Mesenchymal stem cell (in vitro differentiated cells and primary cell): ENCODE measurements around the gene MARK3.

Source experiments
- DNase-seq: peaks from one replicate; pipeline ENCODE4 v3.0.0-alpha.2; 2013
- H2AFZ ChIP-seq: one replicate; pipeline ENCODE4 v1.6.1; 2013; ENCODE audit warnings: low read depth, mild to moderate bottlenecking, control low read depth, inconsistent platforms, low read length, moderate library complexity
- H2AK5ac ChIP-seq: 2 replicates; pipeline ENCODE4 v1.6.1; 2013; ENCODE audit warnings: low read length, moderate library complexity, mild to moderate bottlenecking, inconsistent platforms; ENCODE audit not compliant: severe bottlenecking
- H2BK120ac ChIP-seq: one replicate; pipeline ENCODE4 v1.6.1; 2013; ENCODE audit warnings: low read depth, mild to moderate bottlenecking, inconsistent platforms, low read length, moderate library complexity
- H2BK12ac ChIP-seq, 2 experiments: one replicate each; pipeline ENCODE4 v1.6.1; 2013; ENCODE audit warnings: inconsistent platforms in 2 of 2, low read length in 2 of 2, mild to moderate bottlenecking in 2 of 2, moderate library complexity in 2 of 2, control low read depth in 1 of 2
- H2BK15ac ChIP-seq: one replicate; pipeline ENCODE4 v1.6.1; 2013; ENCODE audit warnings: mild to moderate bottlenecking, low read depth, inconsistent platforms; ENCODE audit not compliant: poor library complexity, severe bottlenecking
- H2BK5ac ChIP-seq: 2 replicates; pipeline ENCODE4 v1.6.1; 2013; ENCODE audit warnings: low read depth, mild to moderate bottlenecking, low read length, control low read depth, inconsistent platforms; ENCODE audit not compliant: poor library complexity, severe bottlenecking
- H3K14ac ChIP-seq, 2 experiments: one replicate each; pipeline ENCODE4 v1.6.1; 2013; ENCODE audit warnings: inconsistent platforms in 2 of 2, low read length in 2 of 2, control low read depth in 1 of 2, mild to moderate bottlenecking in 1 of 2, moderate library complexity in 1 of 2
- H3K18ac ChIP-seq, 2 experiments: one replicate each; pipeline ENCODE4 v1.6.1; 2013; ENCODE audit warnings: inconsistent platforms in 2 of 2, low read length in 2 of 2, control low read depth in 1 of 2, low read depth in 1 of 2, mild to moderate bottlenecking in 1 of 2
- H3K23ac ChIP-seq, 2 experiments: one replicate each; pipeline ENCODE4 v1.6.1; 2013; ENCODE audit warnings: inconsistent platforms in 2 of 2, low read length in 2 of 2, mild to moderate bottlenecking in 2 of 2, moderate library complexity in 2 of 2, control low read depth in 1 of 2
- H3K27ac ChIP-seq: 2 replicates; pipeline ENCODE4 v1.5.1; 2013; ENCODE audit warnings: mild to moderate bottlenecking, moderate library complexity, low read length, control low read depth, inconsistent platforms; ENCODE audit not compliant: poor library complexity, severe bottlenecking
- H3K27me3 ChIP-seq, 2 experiments: 2 replicates each; pipeline versions ENCODE4 v1.6.1 to v1.7.0; 2013; ENCODE audit warnings: low read length in 2 of 2, mild to moderate bottlenecking in 2 of 2, moderate library complexity in 2 of 2, control low read depth in 1 of 2, inconsistent platforms in 1 of 2; ENCODE audit not compliant: control insufficient read depth in 1 of 2, insufficient read depth in 1 of 2
- H3K36me3 ChIP-seq, 2 experiments: 2 replicates each; pipeline versions ENCODE4 v1.6.1 to v1.7.0; 2013; ENCODE audit warnings: low read length in 2 of 2, control low read depth in 1 of 2, inconsistent platforms in 1 of 2, low read depth in 1 of 2, mild to moderate bottlenecking in 1 of 2; ENCODE audit not compliant: insufficient read depth in 2 of 2, control insufficient read depth in 1 of 2
- H3K4ac ChIP-seq, 2 experiments: one replicate each; pipeline ENCODE4 v1.6.1; 2013; ENCODE audit warnings: inconsistent platforms in 2 of 2, low read length in 2 of 2, mild to moderate bottlenecking in 2 of 2, moderate library complexity in 2 of 2, control low read depth in 1 of 2, low read depth in 1 of 2
- H3K4me1 ChIP-seq: 2 replicates; pipeline ENCODE4 v1.6.1; 2013; ENCODE audit warnings: low read depth, low read length, control low read depth; ENCODE audit not compliant: control insufficient read depth, insufficient read depth
- H3K4me2 ChIP-seq: 2 replicates; pipeline ENCODE4 v1.6.1; 2013; ENCODE audit warnings: low read length, mild to moderate bottlenecking, inconsistent platforms; ENCODE audit not compliant: poor library complexity, severe bottlenecking
- H3K4me3 ChIP-seq, 2 experiments: 2 replicates each; pipeline versions ENCODE4 v1.5.1 to v1.7.0; 2013; ENCODE audit warnings: low read length in 2 of 2, mild to moderate bottlenecking in 2 of 2, control low read depth in 1 of 2, low read depth in 1 of 2; ENCODE audit not compliant: insufficient read depth in 1 of 2
- H3K79me1 ChIP-seq: replicated peaks from 2 replicates; pipeline ENCODE4 v1.6.1; 2013; ENCODE audit warnings: mild to moderate bottlenecking, control low read depth, low read length, inconsistent platforms; ENCODE audit not compliant: poor library complexity, severe bottlenecking
- H3K9ac ChIP-seq: 2 replicates; pipeline ENCODE4 v1.7.0; 2013; ENCODE audit warnings: mild to moderate bottlenecking, low read length, moderate library complexity
- H3K9me3 ChIP-seq: 2 replicates; pipeline ENCODE4 v1.7.0; 2013; ENCODE audit warnings: mild to moderate bottlenecking, low read length; ENCODE audit not compliant: control insufficient read depth
- H4K8ac ChIP-seq: one replicate; pipeline ENCODE4 v1.6.1; 2013; ENCODE audit warnings: inconsistent platforms, mild to moderate bottlenecking, low read length, moderate library complexity
- H4K91ac ChIP-seq: one replicate; pipeline ENCODE4 v1.6.1; 2013; ENCODE audit warnings: mild to moderate bottlenecking, low read length, inconsistent platforms
- WGBS: methylation state at CpG from one replicate; pipeline ENCODE4 v1.1.7; 2013; ENCODE audit warnings: mixed read lengths; 5-methylcytosine and 5-hydroxymethylcytosine counted together

MARK3 gene

GRCh38 chr14:103533137-103533998, 148.2 kb downstream of the MARK3 start:
- Histone ChIP-seq H2BK5ac (no peak overlapping the region), H3K4me1 (peaks cover 46% of the 10 kb centered on the region), H3K27me3 (no peaks in the 10 kb centered on the region), H3K79me1 (peaks cover 33% of the 10 kb centered on the region), H3K4ac (no peak overlapping the region), H3K4me2 (no peak overlapping the region), H3K9ac (no peak overlapping the region), H3K14ac (no peak overlapping the region), H4K91ac (no peak overlapping the region), H3K27ac (no peak overlapping the region), H2BK12ac (no peak overlapping the region), H3K9me3 (no peaks in the 10 kb centered on the region), H3K36me3 (peaks cover 18 to 75% of the 10 kb centered on the region in 2 experiments), H4K8ac (no peak overlapping the region), H3K23ac (no peak overlapping the region), H2BK120ac (no peak overlapping the region), H2AFZ (no peak overlapping the region), H3K4me3 (no peak overlapping the region), H3K18ac (no peak overlapping the region), H2AK5ac (no peak overlapping the region), H2BK15ac (no peak overlapping the region)
- WGBS: 92% methylated on average over 23 of the region's 23 CpGs
- no peak for DNase-seq

GRCh38 chr14:103533999-103534575, 148.9 kb downstream of the MARK3 start:
- Histone ChIP-seq H2BK12ac (no peak overlapping the region), H2AFZ (no peak overlapping the region), H3K18ac (no peak overlapping the region), H2BK120ac (no peak overlapping the region), H3K23ac (no peak overlapping the region), H2BK15ac (no peak overlapping the region), H3K9me3 (no peaks in the 10 kb centered on the region), H3K27ac (no peak overlapping the region), H3K14ac (no peak overlapping the region), H3K4me2 (no peak overlapping the region), H3K4me1 (peaks cover 47% of the 10 kb centered on the region), H3K27me3 (no peaks in the 10 kb centered on the region), H2BK5ac (no peak overlapping the region), H3K9ac (no peak overlapping the region), H3K4ac (no peak overlapping the region), H2AK5ac (no peak overlapping the region), H4K91ac (no peak overlapping the region), H3K79me1 (peaks cover 29% of the 10 kb centered on the region), H4K8ac (no peak overlapping the region), H3K4me3 (no peak overlapping the region), H3K36me3 (peaks cover 18 to 75% of the 10 kb centered on the region in 2 experiments)
- WGBS: 90% methylated on average over 25 of the region's 25 CpGs
- DNase-seq: no peak

- no peak overlapping the region for H3K14ac ChIP-seq
- no peaks in the 10 kb centered on the region for H3K27me3 ChIP-seq
- no peak overlapping the region for H2AK5ac ChIP-seq
- no peak overlapping the region for H3K18ac ChIP-seq
- no peak overlapping the region for H4K8ac ChIP-seq
- DNase-seq: no peak
- no peaks in the 10 kb centered on the region for H3K9me3 ChIP-seq
- H3K23ac ChIP-seq: no peak overlapping the region
- H2BK15ac ChIP-seq: no peak overlapping the region
- no peak overlapping the region for H2BK5ac ChIP-seq
- no peak overlapping the region for H3K9ac ChIP-seq
- H3K79me1 ChIP-seq: peaks cover 25% of the 10 kb centered on the region
- no peak overlapping the region for H2BK120ac ChIP-seq
- H2AFZ ChIP-seq: no peak overlapping the region
- no peak overlapping the region for H3K4me2 ChIP-seq
- no peak overlapping the region for H2BK12ac ChIP-seq
- no peak overlapping the region for H4K91ac ChIP-seq
- peaks cover 48% of the 10 kb centered on the region for H3K4me1 ChIP-seq
- H3K27ac ChIP-seq: no peak overlapping the region
- WGBS: 95% methylated on average over 22 of the region's 22 CpGs
- peaks cover 18 to 75% of the 10 kb centered on the region in 2 experiments for H3K36me3 ChIP-seq
- no peak overlapping the region for H3K4me3 ChIP-seq
- no peak overlapping the region for H3K4ac ChIP-seq
Observed at GRCh38 chr14:103534576-103535061, 149.4 kb downstream of the MARK3 start.

GRCh38 chr14:103535081-103535890, 150.1 kb downstream of the MARK3 start:
- H2BK12ac ChIP-seq: no peak overlapping the region
- no peak overlapping the region for H3K9ac ChIP-seq
- H3K79me1 ChIP-seq: peaks cover 20% of the 10 kb centered on the region
- no peak overlapping the region for H2AFZ ChIP-seq
- no peak overlapping the region for H3K23ac ChIP-seq
- WGBS: 88% methylated on average over 21 of the region's 21 CpGs
- no peak overlapping the region for H3K14ac ChIP-seq
- H3K9me3 ChIP-seq: no peaks in the 10 kb centered on the region
- H3K4ac ChIP-seq: no peak overlapping the region
- no peak overlapping the region for H4K8ac ChIP-seq
- H2AK5ac ChIP-seq: no peak overlapping the region
- H3K36me3 ChIP-seq: peaks cover 18 to 74% of the 10 kb centered on the region in 2 experiments
- peaks cover 44% of the 10 kb centered on the region for H3K4me1 ChIP-seq
- H4K91ac ChIP-seq: peak overlapping the region; percentile 8
- DNase-seq: no peak
- H2BK120ac ChIP-seq: no peak overlapping the region
- no peak overlapping the region for H2BK5ac ChIP-seq
- no peak overlapping the region for H3K18ac ChIP-seq
- no peaks in the 10 kb centered on the region for H3K27me3 ChIP-seq
- H3K4me2 ChIP-seq: no peak overlapping the region
- no peak overlapping the region for H3K27ac ChIP-seq
- no peak overlapping the region for H3K4me3 ChIP-seq
- no peak overlapping the region for H2BK15ac ChIP-seq
